A204.1 (cell line): Measurements from ENCODE around the gene KLC1.

ENCODE experiments used
- FAIRE-seq: peaks from 2 replicates; lab custom pipeline; 2012; peaks lifted over from hg19 to GRCh38; lab: Jason Lieb, UNC

Gene KLC1

DNA sequence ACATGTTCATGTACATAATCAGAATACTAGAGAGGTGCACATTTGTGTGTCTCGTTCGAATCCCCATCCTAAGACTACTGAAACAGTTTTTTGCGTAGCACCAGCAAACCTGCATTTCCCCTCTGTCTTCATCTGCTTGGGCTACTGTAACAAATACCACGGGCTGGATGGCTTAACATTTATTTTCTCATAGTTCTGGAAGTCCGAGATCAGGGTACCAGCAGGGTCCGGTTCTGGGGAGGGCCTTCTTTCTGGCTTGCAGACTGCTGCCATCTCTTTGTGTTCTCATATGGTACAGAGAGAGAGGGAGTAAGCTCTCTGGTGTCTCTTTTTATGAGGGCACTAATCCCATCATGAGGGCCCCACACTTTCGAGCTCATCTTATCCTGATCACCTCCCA, 30.6 kb downstream of the KLC1 start:
- no peak for FAIRE-seq

DNA sequence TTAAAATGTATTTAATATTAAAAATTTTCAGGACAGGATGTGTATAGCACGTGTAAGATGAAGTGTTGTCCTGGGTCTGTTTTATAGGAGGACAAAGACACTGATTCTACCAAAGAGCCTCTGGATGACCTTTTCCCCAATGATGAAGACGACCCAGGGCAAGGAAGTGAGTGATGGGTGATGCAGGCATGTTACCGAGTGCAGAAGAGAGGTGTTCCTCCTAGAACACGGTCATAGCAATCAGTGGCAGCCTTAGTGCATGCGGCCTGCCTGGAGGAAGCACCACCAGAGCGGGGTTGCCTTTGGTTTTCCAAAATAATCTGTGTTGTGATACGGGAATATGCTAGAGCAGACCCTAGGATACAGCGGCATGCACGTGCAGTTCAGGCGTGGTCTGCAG, 33.0 kb downstream of the KLC1 start:
- no peak for FAIRE-seq

DNA sequence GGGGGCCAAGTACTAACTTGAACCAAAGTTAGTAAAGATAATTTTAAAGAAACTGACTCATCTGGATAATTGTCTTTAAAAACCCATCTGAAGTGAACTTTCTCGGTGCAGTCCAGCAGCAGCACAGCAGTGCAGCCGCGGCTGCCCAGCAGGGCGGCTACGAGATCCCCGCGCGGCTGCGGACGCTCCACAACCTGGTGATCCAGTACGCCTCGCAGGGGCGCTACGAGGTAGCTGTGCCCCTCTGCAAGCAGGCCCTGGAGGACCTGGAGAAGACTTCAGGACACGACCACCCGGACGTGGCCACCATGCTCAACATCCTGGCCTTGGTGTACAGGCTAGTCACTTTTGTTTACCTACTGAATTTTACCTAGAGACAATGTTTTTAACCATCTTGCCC, 33.6 kb downstream of the KLC1 start:
- no peak for FAIRE-seq

DNA sequence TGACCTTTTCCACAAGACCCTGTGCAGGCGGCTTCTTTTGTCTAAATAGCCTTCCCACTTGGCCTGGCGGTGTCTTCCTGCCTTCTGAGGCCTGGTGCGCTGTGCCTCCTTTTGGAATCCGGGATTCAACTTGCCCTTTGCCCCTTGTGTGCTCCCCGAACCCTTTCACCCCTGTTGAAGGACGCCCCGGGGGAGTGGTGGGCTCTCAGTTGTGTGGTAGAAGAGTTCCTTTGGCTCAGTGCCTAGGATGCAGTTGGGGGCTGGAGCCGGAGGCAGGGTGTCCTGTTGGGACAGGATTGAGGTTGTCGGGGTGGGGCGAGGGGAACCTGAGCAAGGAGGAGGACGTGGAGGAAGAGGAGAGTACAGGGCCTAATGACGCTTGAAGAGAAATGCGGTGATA, 34.5 kb downstream of the KLC1 start:
- FAIRE-seq = no peak

DNA sequence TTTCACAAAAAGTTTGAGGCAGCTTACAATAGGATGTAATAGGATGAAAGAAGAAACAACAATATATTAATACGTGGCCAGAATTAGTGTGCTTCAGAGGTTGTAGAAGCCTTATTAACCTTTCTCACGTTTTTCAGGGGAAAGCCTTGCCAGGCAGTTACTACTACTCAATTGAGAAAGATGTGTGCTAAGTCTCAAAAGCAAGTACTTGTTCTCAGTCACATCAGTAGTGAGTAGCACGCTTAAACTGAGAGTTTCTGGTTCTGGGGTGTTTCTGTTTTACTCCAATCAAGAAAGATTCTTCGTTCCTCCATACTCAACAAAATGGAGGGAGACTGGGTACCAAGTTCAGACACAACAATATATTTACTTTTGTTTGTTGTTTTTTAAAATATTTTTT, 38.7 kb downstream of the KLC1 start:
- no peak for FAIRE-seq

DNA sequence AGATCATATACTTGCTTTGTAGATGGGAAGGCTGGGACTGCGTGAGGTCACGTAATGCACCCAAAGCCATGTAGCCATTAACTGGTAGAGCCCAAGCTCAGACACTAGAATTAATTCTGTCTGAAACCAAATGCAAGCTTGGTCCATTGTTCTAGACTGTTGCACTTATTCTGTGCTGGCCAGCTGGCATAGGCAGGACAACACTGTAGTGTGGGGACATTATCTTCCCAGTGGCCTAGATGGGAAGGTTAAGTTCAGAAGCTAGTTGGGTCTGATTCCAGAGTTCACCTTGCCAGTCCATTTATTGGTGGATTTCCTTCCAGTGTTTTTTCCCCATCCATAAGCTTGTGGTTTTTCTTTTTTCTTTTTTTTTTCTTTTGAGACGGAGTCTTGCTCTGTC, 39.1 kb downstream of the KLC1 start:
- no peak for FAIRE-seq

DNA sequence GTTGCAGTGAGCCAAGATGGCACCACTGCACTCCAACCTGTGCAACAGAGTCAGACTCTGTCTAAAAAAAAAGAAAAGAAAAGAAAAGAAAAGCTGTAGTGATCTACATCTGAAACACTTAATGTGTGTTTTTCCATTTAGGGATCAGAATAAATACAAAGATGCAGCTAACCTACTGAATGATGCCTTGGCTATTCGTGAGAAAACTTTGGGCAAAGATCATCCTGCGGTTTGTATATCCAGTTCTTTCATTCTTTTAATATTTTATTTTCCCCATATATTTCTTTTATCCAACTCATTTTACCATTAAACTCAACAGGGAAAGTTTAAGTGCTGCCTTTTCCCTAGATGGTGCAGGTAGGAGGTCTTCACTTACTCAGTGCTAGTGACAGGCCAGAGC, 40.4 kb downstream of the KLC1 start:
- no peak for FAIRE-seq

DNA sequence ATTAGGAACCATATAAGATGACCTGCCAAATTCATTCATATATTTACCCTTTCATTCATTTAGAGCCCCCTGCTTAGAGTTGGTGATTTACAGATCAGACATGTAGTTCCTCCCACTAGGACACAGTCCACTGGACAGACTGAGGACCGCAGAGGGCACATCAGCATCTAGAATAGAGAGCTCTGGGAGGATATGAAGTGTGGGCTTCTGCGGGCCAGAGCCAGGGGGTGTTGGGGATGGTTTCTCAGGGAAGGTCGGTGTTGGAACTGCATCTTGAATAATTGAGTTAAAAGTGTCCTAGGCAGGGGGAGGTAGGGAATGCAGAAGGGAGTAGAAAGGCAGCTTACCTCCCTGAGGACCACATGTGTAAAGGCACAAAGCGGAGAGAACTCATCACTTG, 42.9 kb downstream of the KLC1 start:
- FAIRE-seq = no peak

DNA sequence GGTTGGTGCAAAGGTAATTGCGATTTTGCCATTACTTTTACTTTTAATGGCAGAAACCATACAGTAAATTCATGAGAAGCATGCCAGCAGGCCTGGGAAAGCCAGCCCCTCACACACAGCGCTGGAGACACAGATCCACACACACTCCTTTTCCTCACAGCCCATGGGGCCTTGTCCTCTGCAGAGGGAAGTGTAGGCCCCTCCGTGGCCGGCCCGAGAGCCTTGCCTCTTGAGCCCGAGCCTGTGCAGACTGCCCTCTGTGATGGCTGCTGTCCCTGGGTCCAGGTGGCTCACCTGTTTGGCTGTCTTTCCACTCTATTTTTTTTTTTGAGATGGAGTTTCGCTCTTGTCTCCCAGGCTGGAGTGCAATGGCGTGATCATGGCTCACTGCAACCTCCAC, 46.9 kb downstream of the KLC1 start:
- no peak for FAIRE-seq

DNA sequence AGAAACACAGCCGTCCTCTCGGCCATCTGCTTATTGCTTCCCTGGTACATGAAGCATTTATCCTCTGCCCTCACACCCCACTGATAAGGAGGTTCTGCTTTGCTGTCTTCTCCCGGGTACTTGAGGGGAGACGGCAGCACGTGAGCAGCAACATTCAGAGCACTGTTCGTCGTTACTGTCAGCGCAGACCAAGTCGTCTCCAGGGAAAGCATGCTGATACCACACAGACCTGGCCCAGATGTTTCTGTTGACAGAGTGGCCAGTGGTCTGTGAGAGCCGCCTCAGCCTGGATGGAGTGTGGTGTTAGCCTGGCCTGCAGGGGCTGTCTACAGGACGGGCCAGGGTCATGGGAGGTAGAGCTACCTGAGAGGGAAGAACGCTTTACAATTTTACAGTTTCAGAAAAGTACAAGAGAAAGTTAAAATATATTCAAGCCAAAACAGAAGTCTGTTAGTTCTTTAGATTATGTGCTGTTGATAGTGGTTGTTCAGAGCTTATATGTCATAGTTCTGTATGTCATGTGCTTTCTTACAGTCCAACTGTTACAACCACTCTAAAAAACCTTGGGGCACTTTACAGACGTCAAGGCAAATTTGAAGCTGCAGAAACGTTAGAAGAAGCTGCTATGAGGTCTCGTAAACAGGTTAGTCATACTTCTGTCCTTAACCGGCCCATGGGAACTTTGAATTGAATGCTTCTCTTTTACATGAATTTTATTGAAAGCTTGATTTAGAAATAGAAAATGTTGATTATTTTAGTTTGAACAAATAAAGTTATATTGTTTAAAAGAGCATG, 48.1 kb downstream of the KLC1 start:
- no peak for FAIRE-seq

DNA sequence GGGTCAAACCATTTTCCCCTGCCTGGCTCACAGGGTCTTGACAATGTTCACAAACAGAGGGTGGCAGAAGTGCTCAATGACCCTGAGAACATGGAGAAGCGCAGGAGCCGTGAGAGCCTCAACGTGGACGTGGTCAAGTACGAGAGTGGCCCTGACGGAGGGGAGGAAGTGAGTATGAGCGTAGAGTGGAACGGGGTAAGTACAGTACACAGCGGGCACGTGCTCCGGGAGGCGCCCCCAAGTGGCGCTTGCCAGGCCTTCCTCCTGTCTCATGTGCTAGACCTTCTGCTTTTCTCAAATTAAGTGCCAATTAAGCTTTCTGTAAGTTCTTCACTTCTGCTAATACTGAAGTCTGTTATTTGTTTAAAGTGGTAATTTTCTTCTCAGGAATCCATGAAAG, 50.3 kb downstream of the KLC1 start:
- no peak for FAIRE-seq

DNA sequence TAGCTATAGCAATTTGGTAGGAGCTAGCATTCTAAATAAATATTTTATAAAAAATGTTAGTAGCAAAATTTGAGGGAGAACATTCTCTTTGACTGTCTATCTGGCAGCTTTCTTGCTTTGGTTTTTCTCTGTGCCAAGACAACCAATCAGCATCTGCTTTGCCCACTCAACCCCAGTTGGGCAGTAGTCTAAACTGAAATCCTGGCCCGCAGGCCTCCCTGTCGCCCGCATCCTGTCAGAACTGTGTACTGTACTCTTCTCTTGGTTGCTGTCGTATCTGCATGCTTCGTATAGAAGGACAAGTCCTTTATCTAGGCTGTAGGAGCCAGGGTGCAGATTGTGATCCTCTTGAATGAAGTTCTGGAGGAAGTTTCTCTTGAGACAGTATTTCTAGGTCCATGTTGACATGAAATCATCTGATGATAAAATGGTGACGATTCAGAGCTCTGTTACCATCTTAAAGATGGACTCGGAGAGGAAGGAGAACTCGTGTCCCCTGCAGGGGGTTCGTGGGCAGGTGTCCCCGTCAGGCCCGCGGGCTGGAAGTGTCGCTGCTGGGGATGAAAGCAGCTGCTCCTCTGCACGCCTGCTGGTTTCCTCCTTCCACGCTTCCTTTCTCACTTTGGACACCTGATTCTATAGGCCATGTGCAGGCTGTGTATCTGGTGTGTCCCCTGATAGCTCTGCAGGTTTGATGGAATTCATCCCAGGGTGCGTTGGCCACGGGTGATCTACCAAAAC, 51.6 kb downstream of the KLC1 start:
- FAIRE-seq = no peak

DNA sequence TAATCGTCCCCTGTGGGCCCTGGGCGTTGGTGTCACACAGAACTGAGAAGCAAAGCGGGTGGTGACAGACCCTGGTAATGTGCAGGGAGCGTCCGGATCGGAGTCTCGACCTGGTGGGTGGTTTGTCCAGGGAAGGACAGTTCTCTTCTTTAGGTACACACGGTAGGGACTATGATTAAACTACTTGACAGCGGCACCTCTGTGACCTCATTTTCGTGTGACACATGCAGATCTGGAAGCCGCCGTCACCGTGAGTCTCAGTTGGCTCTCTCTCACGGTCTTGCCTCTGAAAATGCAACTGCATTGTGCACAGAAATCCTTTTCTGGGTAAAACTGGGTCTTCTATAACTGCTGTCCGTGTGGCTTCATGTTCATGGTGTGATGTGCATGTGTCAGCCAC, 54.1 kb downstream of the KLC1 start:
- no peak for FAIRE-seq

DNA sequence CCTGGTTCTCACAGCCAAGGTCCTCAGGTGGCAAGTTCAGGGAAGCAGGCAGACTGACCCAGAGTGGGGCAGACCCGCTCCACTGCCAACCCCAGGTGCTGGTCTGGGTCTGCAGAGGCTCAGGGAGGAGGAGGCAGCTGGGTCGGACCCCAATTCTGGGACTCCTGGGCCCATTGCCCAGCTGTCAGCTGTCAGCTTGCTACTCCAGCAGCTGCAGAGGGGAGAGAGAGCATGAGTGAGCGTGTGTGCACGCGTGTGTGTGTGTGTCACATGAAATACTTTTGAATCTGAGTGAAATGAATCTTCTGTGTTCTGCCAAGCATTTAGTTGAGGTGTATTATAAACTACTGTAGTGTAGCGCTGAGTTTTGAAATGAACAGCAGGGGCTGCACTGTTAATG, 55.5 kb downstream of the KLC1 start:
- FAIRE-seq = no peak

DNA sequence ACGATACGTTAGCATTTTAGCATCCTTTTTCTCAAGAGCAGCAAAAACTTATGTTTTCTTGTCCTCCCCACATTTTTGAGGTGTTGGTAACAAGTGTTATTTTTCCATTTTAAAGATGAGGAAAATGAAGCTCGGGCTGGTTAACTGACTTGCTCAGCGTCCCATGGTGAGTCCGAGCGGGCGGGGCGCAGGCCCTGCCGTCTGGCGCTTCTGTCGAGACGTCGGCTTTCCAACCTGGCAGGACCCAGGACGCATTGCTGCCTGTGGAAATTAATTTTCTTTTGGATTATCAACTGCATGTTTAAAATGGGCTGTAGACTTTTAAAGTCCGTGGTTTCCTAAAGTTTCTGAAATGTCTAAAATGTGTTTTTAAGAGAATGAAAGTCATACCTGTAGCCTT, 55.9 kb downstream of the KLC1 start:
- FAIRE-seq = no peak

DNA sequence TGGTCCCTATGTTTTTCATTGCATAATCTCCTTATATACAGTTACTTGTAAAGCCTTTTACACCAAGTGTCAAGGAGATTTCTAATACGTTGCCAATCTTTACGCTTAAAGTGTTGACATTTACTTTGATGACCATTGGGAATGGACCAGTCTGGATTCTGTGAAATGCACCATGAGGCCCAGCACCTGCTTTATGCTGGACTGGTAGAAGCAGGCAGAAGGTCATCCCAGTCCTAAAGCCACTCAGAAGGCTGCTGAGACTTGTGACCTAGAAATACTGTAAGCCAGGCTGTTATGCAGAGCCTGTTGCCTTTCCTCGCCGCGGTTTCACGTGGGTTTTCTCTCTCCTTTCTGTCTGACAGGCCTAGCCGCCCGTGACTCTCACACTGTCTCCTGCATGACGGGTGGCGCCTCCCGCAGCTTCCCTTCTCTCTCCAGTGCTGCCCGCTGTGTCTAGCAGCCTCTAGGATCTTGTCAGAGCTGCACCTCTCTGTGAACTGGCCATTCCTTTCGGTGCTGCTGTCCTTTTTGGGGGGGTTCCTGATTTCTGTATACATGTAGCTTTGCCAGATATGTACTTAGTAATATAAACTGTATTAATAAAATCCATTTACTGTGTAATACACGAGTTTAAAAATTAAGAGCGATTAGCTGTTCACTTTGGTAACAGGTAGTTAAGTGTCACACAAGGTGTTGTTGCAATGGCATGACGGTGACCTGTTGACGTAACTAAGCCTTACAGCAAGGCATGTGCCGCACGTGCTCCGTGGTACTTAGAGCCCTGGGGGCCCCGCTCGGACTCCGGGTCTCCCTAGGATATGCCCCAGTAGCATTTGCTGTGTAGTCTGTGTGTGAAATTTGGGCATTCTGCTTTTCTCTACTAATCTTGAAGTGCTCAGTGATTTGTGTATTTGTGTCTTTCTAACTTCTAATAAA, 56.5 kb downstream of the KLC1 start:
- no peak for FAIRE-seq

DNA sequence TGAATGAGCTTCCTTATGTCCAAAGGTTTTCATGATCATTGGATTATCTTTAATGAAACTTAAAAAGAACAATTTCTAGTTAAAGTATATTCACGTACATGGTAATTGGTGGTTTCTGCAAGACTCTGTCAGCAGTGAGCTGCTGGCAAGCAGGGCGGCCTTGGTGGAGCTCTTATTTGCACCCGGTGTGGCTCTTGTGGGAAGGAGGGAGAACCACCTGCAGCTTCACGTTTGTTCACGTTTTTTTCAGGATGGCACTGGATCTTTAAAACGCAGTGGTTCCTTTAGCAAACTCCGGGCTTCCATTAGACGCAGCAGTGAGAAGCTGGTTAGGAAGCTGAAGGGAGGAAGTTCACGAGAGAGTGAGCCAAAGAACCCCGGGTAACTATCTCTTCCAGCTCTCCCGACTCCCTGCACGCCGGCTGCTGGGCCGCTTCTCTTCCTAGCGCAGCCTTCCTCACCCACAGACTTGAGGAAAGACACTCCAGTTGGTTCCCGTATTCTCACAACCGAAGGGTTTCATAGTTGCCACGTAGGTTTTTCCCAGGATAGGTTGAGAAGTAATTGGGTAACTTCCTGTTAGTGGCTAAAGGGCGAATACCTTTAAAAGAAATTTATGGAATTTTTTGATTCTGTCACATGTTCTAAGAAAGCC, 57.9 kb downstream of the KLC1 start:
- FAIRE-seq = no peak

DNA sequence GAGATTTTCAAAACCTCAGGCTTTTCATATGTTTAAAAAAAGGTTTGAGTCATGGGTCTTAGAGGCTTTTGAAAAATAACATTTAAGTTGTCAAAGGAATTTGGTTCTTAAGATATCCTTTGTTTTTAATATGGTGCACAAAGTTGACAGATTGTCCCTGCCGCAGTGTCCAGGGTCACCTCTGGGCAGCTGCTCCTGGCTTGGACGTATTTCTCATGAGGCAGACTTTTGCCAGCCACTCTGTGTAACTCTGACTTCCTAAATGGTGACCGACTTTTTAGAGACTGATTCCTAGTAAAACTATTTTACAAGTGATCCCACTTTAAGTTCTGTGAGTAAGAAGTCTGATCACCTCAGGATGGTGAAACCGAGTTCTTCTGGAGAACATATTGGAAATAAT, 58.7 kb downstream of the KLC1 start:
- FAIRE-seq = no peak

DNA sequence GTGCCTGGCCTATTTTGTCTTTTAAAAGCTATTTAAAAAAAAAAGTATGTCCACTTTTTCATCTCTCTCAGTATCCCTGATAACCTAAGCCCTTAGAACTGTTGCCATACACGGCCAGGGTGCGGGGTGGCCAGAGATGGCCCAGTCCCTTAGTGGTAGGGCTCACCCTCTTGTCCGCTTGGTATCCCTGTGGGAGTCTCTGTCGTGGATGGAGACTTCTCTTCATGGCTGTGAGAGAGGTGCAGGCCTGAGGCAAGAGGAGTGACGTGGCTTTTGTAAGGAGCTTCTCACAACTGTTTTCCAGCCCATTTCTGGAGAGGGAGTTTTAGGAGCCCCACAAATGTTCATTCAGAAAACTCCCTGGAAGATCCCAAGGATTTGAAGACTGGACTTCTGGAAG, 59.4 kb downstream of the KLC1 start:
- no peak for FAIRE-seq

DNA sequence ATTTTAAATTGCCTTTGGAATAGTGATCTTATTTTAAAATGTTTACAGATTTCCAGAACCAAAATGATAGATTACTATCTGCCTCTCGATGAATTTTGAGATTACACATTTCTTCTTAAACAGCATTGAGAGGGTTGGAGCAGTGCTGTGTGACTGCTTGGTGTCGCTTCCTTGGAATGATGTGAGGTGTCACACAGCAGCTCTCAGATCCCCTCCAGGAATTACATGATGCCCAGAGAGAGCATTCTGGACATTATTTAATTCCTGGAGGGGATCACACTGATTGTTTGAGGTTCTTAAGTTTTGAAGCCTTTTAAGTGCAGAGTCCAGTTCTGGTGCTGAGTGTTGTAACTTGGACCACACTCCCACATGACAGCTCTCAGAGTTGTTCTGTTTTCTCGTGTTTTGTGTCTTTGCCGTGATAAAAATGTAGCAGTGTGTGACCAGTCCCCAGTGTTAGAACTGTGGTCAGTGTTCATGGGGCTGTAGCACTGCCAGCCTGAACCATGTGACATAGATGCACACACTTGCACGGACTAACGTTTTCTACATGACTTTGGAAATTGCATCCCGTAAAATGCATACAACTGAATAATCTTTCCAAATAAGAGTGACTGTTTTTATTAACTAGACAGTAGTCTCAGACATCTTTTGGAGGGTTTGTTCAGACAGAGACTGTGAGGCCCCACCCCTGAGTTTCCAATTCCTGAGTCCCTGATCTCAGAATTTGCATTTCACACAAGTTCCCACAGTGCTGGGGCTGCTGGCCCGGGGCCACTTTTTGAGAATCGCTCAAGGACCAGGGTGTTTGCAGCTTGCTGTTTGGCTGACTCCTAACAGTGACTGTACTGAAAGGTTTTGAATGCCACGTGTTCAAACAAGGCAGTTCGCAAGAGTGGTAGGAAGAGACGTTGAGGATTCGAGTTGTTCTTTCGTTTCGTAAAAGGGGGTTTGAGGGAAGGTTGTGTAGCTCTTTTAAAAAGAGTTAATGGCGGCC, 60.2 kb downstream of the KLC1 start:
- no peak for FAIRE-seq

DNA sequence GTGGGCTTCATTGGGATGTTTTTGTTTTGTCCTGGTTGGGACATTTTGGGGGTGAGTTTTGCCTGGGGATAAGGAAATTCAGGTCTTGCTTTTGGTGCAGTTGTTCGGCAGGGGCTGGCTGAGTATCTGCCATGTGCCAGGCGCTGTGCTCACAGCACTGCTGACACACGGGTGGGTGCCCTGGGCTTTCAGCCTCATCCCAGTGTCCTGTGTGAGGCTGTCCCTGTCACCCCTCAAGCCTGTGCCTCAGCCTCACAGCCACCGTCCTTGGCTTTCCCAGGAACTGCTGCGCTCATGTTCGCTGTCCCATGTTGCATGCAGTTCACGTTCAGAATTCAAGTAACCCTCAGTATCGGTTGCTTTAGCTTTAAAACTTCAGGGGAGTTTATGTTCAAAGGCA, 61.3 kb downstream of the KLC1 start:
- FAIRE-seq = no peak
